GM19455 (cell line): Measurements from ENCODE around the gene ATP6V0A1.
"Not testable (repeated sequence)": the region's sequence is repeated elsewhere in the genome, so short reads cannot be mapped to it uniquely, and the experiment has no call there.

Source experiments
- ATAC-seq: cut with Tn5 transposase; IDR thresholded peaks from one replicate; pipeline ENCODE4 v1.9.1; 2021; ENCODE audit not compliant: unreplicated experiment

ATP6V0A1 gene

GRCh38 chr17:42458497-42459255, at the start of gene ATP6V0A1:
TSS of gene ATP6V0A1 (plus strand) at chr17:42458878. CDS start at chr17:42460895, 2,017 bp downstream.
- peak; percentile 58 for ATAC-seq

- no peak for ATAC-seq
Measured at GRCh38 chr17:42409523-42410318, 49.0 kb upstream of the ATP6V0A1 start.

DNA sequence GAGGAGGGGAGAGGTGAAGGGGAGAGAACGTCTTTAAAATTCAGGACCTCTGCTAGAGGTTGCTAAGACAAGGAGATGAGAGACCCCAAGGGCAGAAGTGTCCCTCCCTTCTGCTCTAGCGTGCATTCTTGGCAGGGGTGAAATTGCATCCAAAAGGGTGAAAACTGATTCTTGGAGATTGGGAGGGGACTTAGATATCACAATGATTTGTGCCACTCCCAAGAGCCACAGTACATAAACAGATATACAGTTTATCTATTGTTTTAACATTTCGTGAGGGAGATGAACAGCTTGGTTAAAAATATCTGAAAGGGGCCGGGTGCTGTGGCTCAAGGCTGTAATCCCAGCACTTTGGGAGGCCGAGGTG, 48.4 kb upstream of the ATP6V0A1 start:
- ATAC-seq, result no peak

DNA sequence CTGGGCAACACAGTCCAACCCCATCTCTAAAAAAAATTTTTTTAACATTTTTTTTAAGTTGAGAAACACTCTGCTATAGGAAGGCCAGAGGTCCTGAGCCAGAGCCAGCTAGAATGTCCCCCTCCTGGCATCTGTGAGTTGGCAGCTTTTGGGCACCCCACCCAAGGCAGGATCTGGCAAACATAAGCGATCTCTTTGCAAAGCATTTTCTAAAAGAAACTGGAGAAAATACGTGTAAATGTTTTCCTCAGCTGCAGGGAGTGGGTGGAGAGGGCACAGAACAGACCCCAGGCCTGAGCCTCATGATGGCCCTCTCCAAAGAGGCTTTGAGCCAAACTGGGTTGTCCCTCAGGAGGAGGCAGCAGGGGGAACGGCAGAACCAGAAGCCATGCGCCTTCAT, 47.3 kb upstream of the ATP6V0A1 start:
- no peak for ATAC-seq

- ATAC-seq, result no peak
Measured at GRCh38 chr17:42411905-42412679, 46.6 kb upstream of the ATP6V0A1 start.

DNA sequence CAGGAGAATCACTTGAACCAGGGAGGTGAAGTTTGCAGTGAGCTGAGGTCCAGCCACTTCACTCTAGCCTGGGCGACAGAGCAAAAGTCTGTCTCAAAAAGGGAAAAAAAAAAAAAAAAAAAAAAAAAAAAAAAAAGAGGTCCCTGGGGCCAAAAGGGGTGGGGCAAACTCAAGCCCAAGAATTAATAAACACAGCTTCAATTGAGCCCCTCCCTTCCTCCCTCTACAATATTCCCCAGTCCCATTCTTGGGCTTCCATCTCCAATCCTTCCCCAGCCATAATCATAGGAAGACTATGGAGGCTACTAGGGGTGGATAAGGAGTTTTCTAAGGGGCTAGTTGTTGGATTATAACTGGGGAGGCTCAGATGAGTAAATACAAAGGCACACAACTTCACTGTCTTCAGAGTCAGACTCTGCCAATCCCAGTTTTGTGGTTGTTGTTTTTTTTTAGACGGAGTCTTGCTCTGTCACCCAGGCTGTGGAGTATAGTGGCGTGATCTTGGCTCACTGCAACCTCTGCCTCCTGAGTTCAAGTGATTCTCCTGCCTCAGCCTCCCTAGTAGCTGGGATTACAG, 45.1 kb upstream of the ATP6V0A1 start:
- ATAC-seq, result no peak

DNA sequence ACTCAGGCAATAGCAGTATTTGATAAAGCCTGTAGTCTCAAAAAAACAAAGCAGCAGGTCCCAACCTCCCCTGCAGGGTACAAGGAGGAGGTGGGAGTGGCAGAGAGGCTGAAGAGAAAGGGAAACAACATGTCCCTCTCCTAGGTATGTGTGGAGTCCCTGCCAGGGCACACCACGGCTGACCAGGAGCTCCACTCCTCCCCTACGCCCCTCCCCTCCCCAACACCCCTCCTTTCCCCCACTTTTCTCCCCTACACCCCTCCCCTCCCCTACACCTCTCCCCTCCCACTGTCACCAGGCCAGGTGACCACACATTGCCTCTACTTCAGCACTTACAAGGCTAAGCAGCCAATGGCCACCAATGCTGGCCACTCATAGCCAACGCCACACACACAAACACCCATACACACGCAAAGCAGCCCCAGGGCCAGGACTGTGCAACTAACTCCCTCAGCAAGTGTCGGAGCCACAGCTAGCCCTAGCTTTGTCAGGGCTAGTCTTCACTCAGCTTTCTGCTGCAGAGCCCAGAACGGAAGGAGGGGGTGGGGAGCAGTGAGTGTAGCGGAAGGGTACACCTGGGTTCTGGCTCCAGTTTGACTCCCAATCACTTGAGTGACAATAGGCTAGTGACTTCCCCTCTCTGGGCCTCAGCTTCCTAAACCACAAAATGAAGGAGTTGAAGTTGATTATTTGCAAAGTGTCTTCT, 43.8 kb upstream of the ATP6V0A1 start:
- no peak for ATAC-seq

GRCh38 chr17:42417981-42418380, 40.7 kb upstream of the ATP6V0A1 start:
- ATAC-seq, result not testable (repeated sequence)

GRCh38 chr17:42421136-42421506, 37.6 kb upstream of the ATP6V0A1 start:
- no peak for ATAC-seq

GRCh38 chr17:42421507-42422338, 37.0 kb upstream of the ATP6V0A1 start:
- ATAC-seq, result no peak

DNA sequence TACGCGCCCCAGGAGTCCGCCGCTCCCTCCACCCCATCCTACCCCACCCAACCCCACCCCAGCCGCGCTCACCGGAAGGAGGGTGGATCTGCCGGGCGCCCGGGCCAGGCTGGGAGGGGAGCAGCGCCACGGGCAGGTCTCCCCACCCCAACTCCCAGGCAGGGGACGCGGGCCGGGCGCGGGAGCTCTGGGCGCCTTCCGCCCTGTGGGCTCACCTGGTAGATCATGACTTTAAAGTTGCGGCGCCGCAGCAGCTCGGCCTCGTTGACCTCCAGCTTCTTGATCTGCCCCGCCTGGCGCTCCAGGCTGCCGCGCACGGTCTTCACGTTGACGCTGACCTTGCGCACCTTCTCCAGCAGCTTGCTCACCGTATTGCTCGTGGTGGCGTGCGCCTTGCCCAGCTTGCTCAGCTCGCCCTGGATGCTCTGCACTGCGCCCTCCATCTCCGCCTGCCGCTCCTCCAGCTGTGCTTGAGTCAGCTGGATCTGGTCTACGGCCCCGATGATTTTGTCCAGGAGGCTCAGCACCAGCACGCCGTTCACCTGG, 36.2 kb upstream of the ATP6V0A1 start:
- no peak for ATAC-seq

- no peak for ATAC-seq
Measured at GRCh38 chr17:42422958-42423712, 35.5 kb upstream of the ATP6V0A1 start, which contains the start of gene CAVIN1. TSS of gene CAVIN1 (minus strand) at chr17:42423256. CDS start at chr17:42423097, 159 bp downstream.

- ATAC-seq, result no peak
Measured at GRCh38 chr17:42423766-42424165, 34.9 kb upstream of the ATP6V0A1 start.

GRCh38 chr17:42424991-42425610, 33.6 kb upstream of the ATP6V0A1 start:
- ATAC-seq, result no peak

DNA sequence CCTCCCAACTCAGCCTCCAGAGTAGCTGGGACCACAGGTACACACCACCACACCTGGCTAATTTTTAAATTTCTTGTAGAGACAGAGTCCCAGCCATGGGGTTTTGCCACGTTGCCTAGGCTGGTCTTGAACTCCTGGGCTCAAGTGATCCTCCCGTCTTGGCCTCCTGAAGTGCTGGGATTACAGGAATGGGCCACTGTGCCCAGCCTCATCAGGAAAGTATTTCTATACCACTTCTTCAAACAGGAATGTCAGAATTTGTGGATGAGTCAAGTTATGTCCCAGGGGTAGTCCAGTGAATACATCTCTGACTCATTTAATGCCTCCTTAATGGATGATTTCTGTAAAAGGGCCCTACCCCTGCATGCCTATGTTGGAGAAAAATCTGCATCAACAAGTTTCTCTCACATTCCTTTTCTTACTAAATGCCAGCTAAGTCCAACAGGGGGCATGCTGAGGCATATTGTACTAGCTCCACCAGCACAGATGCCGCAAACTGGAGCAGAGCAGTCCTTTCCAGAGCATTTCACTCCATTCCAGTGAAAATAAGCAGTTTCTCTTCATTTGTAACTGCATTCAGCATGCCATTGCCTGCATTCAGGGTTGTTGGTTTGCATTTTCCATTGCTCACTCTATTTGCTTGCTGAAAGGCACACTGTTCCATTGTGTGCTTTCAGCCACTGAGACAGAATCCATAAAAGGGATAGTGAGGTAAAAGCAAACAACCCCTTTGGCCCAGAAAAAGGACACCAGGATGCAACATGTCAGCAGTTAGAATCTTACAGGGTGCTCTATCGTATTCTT, 30.3 kb upstream of the ATP6V0A1 start:
- no peak for ATAC-seq

- no peak for ATAC-seq
Measured at GRCh38 chr17:42429726-42430447, 28.8 kb upstream of the ATP6V0A1 start.

DNA sequence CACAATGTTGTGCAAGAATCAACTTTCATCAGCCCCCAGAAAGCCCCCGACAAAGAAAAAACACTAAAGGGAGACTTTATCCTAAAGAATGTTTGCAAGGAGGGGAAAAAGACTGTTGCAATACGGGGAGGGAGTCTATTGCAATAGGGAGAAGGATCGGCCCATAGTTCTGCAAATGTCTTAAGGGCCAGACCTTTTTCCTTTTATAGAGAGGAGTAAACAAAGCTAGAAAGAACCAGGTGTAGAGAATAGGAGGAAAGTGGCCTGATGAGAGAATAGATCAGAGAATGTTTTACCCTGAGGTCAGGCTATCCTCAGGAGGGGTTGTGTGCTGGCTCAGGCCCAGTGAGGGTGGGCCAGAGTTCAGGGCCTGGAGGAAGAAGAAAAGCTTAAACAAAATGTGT, 26.9 kb upstream of the ATP6V0A1 start:
- no peak for ATAC-seq
